ENCODE data around the gene SORL1. TPM values are rescaled to one million over a fixed set of nuclear protein-coding genes. Genes with fewer than 3 reads are reported as not detected.

SORL1 gene
- total RNA-seq, 1 experiment from 2014 or later, result 68.3 TPM

DNA sequence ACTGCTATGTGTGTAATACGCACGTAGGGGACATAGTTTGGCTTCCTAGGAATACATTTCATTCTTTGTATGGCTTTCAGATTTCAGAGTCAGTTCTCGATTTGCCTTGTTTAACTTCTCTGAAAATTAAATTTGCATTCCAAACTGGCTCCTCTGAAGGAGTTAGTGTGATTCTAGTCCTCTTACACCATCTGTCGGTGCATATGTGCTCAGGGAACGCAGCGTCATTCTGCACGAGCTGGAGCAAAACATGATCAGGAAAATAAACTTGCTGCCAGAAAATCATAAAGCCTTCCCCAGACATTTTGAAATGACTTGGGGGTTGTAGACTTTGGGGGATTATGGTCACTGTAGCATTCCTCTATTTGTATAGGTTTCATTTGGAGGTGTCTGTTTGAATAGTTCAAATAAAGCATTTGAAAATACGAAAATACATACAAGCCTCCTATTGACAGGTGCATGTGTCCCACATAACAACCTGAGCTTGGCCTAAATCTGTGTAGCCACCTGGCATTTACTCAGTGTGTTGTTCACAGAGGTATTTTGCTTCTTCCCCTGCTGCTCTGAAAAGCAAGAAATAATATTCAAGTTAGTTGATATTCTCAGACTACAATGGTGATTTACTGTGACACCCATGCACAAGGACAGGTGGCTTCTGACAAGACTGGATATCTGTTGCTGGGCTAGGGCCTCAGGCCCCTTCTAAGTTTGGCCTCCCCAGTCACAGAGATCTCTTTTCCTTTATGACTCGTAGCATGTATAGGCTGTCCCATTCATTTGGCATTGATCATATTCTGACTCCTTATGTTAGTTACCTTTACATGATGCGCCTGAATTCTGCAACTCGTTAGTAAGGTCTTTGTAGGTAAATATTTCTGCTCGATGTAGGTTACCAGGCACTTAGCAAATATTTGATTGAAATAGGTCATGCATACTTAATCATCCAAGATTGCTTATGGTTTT is 82.3 kb downstream of the SORL1 start:
- peaks cover 2% of the 10 kb centered on the region for H3K79me1 ChIP-seq (ENCODE audit: insufficient read depth, low read depth, low read length, poor library complexity, severe bottlenecking)
- H2BK12ac ChIP-seq (ENCODE audit: insufficient read length, low read depth, low read length), result no peak overlapping the region
- no peaks in the 10 kb centered on the region for H3K4me1 ChIP-seq (ENCODE audit: insufficient read depth, low read length)
- no peak overlapping the region for H3K4ac ChIP-seq (ENCODE audit: low read depth, low read length)
- Mint-ChIP-seq H3K4me3 (no peak overlapping the region), H3K36me3 (ENCODE audit: insufficient read depth in 1 of 3, low read depth in 3 of 3) (peaks cover 13 to 49% (median 37%) of the 10 kb centered on the region in 3 experiments), H3K9me3 (peaks cover 1 to 7% of the 10 kb centered on the region in 2 experiments), H3K4me1 (peaks cover 7 to 20% of the 10 kb centered on the region in 2 experiments), H3K27ac (no peak overlapping the region; a peak in 2 of 7 replicates), H3K27me3 (ENCODE audit: low read depth) (no peaks in the 10 kb centered on the region)
- no peaks in the 10 kb centered on the region for H3K79me2 ChIP-seq (ENCODE audit: insufficient read depth, low read length)
- H2AFZ ChIP-seq (ENCODE audit: low read length), result no peak overlapping the region
- H3K56ac ChIP-seq (ENCODE audit: insufficient read length, low read depth, low read length), result no peak overlapping the region
- no peak overlapping the region for H4K91ac ChIP-seq (ENCODE audit: insufficient read length, low read depth, low read length)
- H3K4me2 ChIP-seq (ENCODE audit: insufficient read depth, insufficient read length, low read length), result no peak overlapping the region
- no peak overlapping the region for H3K18ac ChIP-seq (ENCODE audit: insufficient read length, low read depth, low read length)
- WGBS (ENCODE audit: extremely low coverage, insufficient read length, low lambda C conversion rate), result no CpG with 5 or more reads among the region's 12 CpGs
- H2AK5ac ChIP-seq (ENCODE audit: insufficient read length, low read length), result no peak overlapping the region
- H4K20me1 ChIP-seq (ENCODE audit: control insufficient read depth, insufficient read depth, insufficient read length), result no peaks in the 10 kb centered on the region
- no peak overlapping the region for H2BK5ac ChIP-seq (ENCODE audit: insufficient read length, low read length)
- no peak for DNase-seq
- H2BK20ac ChIP-seq (ENCODE audit: low read depth, low read length, poor library complexity, severe bottlenecking), result no peak overlapping the region
- H4K8ac ChIP-seq (replicated peaks; ENCODE audit: insufficient read length, low read depth, low read length), result no peak overlapping the region
- H3K23ac ChIP-seq (ENCODE audit: insufficient read length, low read depth, low read length), result no peak overlapping the region
- H3K27me3 ChIP-seq (ENCODE audit: insufficient read depth, low read length), result no peaks in the 10 kb centered on the region
- TF ChIP-seq, protein P1, sequence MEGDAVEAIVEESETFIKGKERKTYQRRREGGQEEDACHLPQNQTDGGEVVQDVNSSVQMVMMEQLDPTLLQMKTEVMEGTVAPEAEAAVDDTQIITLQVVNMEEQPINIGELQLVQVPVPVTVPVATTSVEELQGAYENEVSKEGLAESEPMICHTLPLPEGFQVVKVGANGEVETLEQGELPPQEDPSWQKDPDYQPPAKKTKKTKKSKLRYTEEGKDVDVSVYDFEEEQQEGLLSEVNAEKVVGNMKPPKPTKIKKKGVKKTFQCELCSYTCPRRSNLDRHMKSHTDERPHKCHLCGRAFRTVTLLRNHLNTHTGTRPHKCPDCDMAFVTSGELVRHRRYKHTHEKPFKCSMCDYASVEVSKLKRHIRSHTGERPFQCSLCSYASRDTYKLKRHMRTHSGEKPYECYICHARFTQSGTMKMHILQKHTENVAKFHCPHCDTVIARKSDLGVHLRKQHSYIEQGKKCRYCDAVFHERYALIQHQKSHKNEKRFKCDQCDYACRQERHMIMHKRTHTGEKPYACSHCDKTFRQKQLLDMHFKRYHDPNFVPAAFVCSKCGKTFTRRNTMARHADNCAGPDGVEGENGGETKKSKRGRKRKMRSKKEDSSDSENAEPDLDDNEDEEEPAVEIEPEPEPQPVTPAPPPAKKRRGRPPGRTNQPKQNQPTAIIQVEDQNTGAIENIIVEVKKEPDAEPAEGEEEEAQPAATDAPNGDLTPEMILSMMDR (conservative IDR thresholded peaks at IDR 0.05), result no peak
- no peak overlapping the region for H2BK15ac ChIP-seq (ENCODE audit: low read depth, low read length)
- no peaks in the 10 kb centered on the region for H3K23me2 ChIP-seq (ENCODE audit: insufficient read length, low read depth, low read length, poor library complexity, severe bottlenecking)
- H3K27ac ChIP-seq (ENCODE audit: insufficient read length, low read depth, low read length), result no peak overlapping the region
- H4K5ac ChIP-seq (ENCODE audit: insufficient read length, low read depth, low read length), result no peak overlapping the region
- no peak overlapping the region for H3K14ac ChIP-seq (ENCODE audit: insufficient read depth, low read length)
- H2BK120ac ChIP-seq (ENCODE audit: low read depth, low read length, poor library complexity, severe bottlenecking), result no peak overlapping the region
- H3K9ac ChIP-seq (ENCODE audit: extremely low read depth, insufficient read length, low read length), result no peak overlapping the region
- no peak overlapping the region for H3T11ph ChIP-seq (ENCODE audit: low read length)
- H3K9me3 ChIP-seq (ENCODE audit: control insufficient read depth, low read depth, low read length), result no peaks in the 10 kb centered on the region

All from H9 (cell line).